ENCODE results near the gene ZNF467. TPM values are rescaled to one million over a fixed set of nuclear protein-coding genes. Genes with fewer than 3 reads are reported as not detected.

The ZNF467 gene
- total and polyA plus RNA-seq, 2 donors (not counting 1 experiment from before 2014, with no cell fraction given) = 0.39 to 1.1 TPM

DNA sequence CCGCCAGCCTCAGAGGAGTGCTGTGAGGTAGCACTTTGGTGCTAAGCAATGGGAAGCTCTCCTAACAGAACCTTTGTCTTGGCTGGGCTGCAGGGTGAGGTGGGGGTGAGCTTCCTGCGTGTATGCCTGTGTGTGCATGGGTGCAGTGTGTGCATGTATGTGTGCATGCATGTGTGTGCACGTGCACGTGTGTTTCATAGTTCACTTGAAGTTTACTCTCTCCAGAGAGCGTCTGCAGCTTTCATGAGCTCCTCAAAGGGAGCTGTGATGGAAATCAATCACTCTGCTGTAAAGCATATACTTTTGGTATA is 4.9 kb upstream of the ZNF467 start:
- H3K27me3 ChIP-seq (replicated peaks in 1 of 4; ENCODE audit: control extremely low read depth in 1 of 4, control insufficient read depth in 3 of 4, insufficient read depth in 4 of 4, low read length in 3 of 4) = peaks cover 0 to 8% (median 1%) of the 10 kb centered on the region in 4 experiments
- H3K36me3 ChIP-seq (replicated peaks in 1 of 2; ENCODE audit: control extremely low read depth in 1 of 2, control insufficient read depth in 1 of 2, extremely low read depth in 1 of 2, insufficient read depth in 2 of 2, low read length in 1 of 2) = no peaks in the 10 kb centered on the region
- no peak overlapping the region for H3K27ac ChIP-seq (ENCODE audit: low read length in 2 of 2)
- Mint-ChIP-seq H3K27ac (no peak overlapping the region), H3K9me3 (ENCODE audit: insufficient read depth) (no peaks in the 10 kb centered on the region), H3K27me3 (no peaks in the 10 kb centered on the region), H3K4me3 (no peak overlapping the region), H3K4me1 (peaks cover 6% of the 10 kb centered on the region)
- ATAC-seq (ENCODE audit: low read depth) (no peak), DNase-seq (no peak)
- POLR2A ChIA-PET = no interaction called here
- no peak overlapping the region for H3K4me2 ChIP-seq (replicated peaks; ENCODE audit: low read depth, low read length, poor library complexity, severe bottlenecking)
- H3K9me3 ChIP-seq (ENCODE audit: control extremely low read depth in 1 of 3, control insufficient read depth in 2 of 3, insufficient read depth in 1 of 3, low read length in 2 of 3) = no peaks in the 10 kb centered on the region
- H3K4me1 ChIP-seq (ENCODE audit: control insufficient read depth in 2 of 2, insufficient read depth in 2 of 2, low read length in 2 of 2) = peaks cover 0 to 4% of the 10 kb centered on the region in 2 donors
- no peak overlapping the region for H3K9ac ChIP-seq (ENCODE audit: low read length)
- no peaks in the 10 kb centered on the region for H4K20me1 ChIP-seq (ENCODE audit: control insufficient read depth, insufficient read depth, low read length, poor library complexity, severe bottlenecking)
- CTCF ChIA-PET = no interaction called here
- H3K79me2 ChIP-seq (ENCODE audit: control insufficient read depth, insufficient read depth, low read length) = no peaks in the 10 kb centered on the region
- WGBS (ENCODE audit: insufficient coverage) = 89% methylated on average over 3 of the region's 5 CpGs
- H2AFZ ChIP-seq (ENCODE audit: insufficient read depth, low read depth, low read length, poor library complexity, severe bottlenecking) = no peak overlapping the region
- no peak overlapping the region for H3K4me3 ChIP-seq (ENCODE audit: control extremely low read depth in 1 of 5, extremely low read depth in 1 of 5, insufficient read depth in 1 of 5, low read depth in 2 of 5, low read length in 4 of 5)
- TF ChIP-seq, protein P1, sequence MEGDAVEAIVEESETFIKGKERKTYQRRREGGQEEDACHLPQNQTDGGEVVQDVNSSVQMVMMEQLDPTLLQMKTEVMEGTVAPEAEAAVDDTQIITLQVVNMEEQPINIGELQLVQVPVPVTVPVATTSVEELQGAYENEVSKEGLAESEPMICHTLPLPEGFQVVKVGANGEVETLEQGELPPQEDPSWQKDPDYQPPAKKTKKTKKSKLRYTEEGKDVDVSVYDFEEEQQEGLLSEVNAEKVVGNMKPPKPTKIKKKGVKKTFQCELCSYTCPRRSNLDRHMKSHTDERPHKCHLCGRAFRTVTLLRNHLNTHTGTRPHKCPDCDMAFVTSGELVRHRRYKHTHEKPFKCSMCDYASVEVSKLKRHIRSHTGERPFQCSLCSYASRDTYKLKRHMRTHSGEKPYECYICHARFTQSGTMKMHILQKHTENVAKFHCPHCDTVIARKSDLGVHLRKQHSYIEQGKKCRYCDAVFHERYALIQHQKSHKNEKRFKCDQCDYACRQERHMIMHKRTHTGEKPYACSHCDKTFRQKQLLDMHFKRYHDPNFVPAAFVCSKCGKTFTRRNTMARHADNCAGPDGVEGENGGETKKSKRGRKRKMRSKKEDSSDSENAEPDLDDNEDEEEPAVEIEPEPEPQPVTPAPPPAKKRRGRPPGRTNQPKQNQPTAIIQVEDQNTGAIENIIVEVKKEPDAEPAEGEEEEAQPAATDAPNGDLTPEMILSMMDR (IDR thresholded peaks at IDR 0.05) = no peak
- TF ChIP-seq EZH2 (IDR thresholded peaks at IDR 0.05; ENCODE audit: borderline replicate concordance, insufficient read depth, low read depth, low read length, poor library complexity, severe bottlenecking) = no peak
- intact Hi-C loops (cut with micrococcal nuclease) = no loop called here

DNA sequence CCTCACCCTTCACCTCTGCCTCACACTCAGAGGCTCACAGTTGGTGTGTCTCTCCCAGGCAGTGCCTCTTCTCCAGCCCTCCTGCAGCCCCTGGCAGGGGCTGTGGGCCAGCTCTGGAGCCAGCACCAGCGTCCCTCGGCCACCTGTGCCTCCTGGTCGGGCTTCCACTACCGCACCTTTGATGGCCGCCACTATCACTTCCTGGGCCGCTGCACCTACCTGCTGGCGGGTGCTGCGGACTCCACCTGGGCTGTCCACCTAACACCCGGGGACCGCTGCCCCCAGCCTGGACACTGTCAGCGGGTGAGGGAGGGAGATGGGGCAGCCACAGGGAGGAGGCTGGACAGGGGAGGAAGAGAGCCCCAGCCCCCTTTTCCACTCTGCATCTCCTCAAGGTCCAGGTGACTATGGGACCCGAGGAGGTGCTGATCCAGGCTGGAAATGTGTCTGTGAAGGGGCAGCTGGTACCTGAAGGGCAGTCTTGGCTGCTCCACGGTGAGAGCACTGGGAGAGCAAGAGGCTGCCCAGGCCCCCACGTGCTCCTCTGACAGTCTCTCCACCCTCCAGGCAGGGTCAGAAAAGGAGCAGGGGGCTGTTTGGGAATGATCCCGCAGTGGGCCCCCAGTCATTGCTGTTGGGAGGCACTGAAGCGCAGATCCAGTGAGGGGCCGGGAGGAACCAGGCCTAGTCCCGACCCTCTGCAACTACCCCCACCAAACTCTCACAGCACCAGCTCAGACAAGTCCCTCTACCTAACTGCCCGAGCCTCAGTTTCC is 4.4 kb upstream of the ZNF467 start:
- CTCF ChIA-PET = no interaction called here
- no peak for ATAC-seq (ENCODE audit: low read depth)
- peaks cover 0 to 7% of the 10 kb centered on the region in 2 donors for H3K4me1 ChIP-seq (ENCODE audit: control insufficient read depth in 2 of 2, insufficient read depth in 2 of 2, low read length in 2 of 2)
- Mint-ChIP-seq H3K9me3 (ENCODE audit: insufficient read depth) (no peaks in the 10 kb centered on the region), H3K4me3 (no peak overlapping the region), H3K27ac (no peak overlapping the region), H3K27me3 (no peaks in the 10 kb centered on the region), H3K4me1 (peaks cover 7% of the 10 kb centered on the region)
- intact Hi-C loops (cut with micrococcal nuclease) = no loop called here
- DNase-seq = no peak
- H2AFZ ChIP-seq (ENCODE audit: insufficient read depth, low read depth, low read length, poor library complexity, severe bottlenecking) = no peak overlapping the region
- WGBS (ENCODE audit: insufficient coverage) = 90% methylated on average over 14 of the region's 19 CpGs
- no peaks in the 10 kb centered on the region for H4K20me1 ChIP-seq (ENCODE audit: control insufficient read depth, insufficient read depth, low read length, poor library complexity, severe bottlenecking)
- H3K9ac ChIP-seq (ENCODE audit: low read length) = no peak overlapping the region
- H3K27ac ChIP-seq (ENCODE audit: low read length in 2 of 2) = no peak overlapping the region
- no peaks in the 10 kb centered on the region for H3K79me2 ChIP-seq (ENCODE audit: control insufficient read depth, insufficient read depth, low read length)
- POLR2A ChIA-PET = no interaction called here
- TF ChIP-seq EZH2 (IDR thresholded peaks at IDR 0.05; ENCODE audit: borderline replicate concordance, insufficient read depth, low read depth, low read length, poor library complexity, severe bottlenecking) = no peak
- TF ChIP-seq, protein P1 (IDR thresholded peaks at IDR 0.05) = no peak
- peaks cover 0 to 8% (median 1%) of the 10 kb centered on the region in 4 experiments for H3K27me3 ChIP-seq (replicated peaks in 1 of 4; ENCODE audit: control extremely low read depth in 1 of 4, control insufficient read depth in 3 of 4, insufficient read depth in 4 of 4, low read length in 3 of 4)
- no peaks in the 10 kb centered on the region for H3K9me3 ChIP-seq (ENCODE audit: control extremely low read depth in 1 of 3, control insufficient read depth in 2 of 3, insufficient read depth in 1 of 3, low read length in 2 of 3)
- no peak overlapping the region for H3K4me3 ChIP-seq (ENCODE audit: control extremely low read depth in 1 of 5, extremely low read depth in 1 of 5, insufficient read depth in 1 of 5, low read depth in 2 of 5, low read length in 4 of 5)
- H3K36me3 ChIP-seq (replicated peaks in 1 of 2; ENCODE audit: control extremely low read depth in 1 of 2, control insufficient read depth in 1 of 2, extremely low read depth in 1 of 2, insufficient read depth in 2 of 2, low read length in 1 of 2) = no peaks in the 10 kb centered on the region
- no peak overlapping the region for H3K4me2 ChIP-seq (replicated peaks; ENCODE audit: low read depth, low read length, poor library complexity, severe bottlenecking)

Measured in B cell (primary cell).